ENCODE results near the gene PRKCH.

PRKCH gene

DNA sequence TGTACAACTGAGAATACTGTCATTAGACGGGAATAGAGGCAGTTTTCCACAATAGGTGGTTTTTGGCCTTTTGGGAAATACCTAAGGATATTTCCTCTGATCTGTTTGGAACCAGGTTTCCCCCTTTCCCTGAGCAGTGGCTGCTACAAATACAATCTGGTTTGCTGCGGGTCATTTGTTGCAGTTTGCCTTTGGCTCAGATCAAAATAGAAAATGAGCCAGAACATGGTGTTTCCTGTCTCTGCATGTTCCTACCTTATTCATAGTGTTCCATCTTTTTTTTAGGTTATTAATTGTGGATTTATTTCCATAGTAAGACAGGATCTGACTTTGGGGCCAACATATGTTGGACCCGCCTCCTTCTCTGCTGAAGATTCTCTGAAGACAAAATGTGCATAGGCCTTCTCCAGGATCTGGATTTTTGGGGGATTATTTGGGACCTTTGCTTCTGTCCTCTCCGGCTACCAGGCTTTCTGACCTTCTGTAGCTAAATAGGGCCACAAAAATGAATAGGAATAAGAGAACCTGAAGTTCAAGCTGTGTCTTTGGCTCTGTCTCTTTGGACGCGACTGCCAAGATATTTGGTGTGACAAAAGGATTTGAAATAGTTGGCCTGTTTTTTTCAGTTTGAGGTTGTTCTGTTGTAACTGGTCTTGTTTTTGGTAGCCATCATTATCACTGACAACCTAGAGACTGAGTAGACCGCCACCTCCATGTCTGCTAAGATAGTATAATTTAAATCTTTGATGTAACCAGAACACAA lies 146.9 kb downstream of the PRKCH start:
- TF ChIP-seq, protein P1, sequence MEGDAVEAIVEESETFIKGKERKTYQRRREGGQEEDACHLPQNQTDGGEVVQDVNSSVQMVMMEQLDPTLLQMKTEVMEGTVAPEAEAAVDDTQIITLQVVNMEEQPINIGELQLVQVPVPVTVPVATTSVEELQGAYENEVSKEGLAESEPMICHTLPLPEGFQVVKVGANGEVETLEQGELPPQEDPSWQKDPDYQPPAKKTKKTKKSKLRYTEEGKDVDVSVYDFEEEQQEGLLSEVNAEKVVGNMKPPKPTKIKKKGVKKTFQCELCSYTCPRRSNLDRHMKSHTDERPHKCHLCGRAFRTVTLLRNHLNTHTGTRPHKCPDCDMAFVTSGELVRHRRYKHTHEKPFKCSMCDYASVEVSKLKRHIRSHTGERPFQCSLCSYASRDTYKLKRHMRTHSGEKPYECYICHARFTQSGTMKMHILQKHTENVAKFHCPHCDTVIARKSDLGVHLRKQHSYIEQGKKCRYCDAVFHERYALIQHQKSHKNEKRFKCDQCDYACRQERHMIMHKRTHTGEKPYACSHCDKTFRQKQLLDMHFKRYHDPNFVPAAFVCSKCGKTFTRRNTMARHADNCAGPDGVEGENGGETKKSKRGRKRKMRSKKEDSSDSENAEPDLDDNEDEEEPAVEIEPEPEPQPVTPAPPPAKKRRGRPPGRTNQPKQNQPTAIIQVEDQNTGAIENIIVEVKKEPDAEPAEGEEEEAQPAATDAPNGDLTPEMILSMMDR (IDR thresholded peaks at IDR 0.05; ENCODE audit: low read depth, low read length) = no peak
- no peak for DNase-seq (ENCODE audit: extremely low read depth, low read depth)

DNA sequence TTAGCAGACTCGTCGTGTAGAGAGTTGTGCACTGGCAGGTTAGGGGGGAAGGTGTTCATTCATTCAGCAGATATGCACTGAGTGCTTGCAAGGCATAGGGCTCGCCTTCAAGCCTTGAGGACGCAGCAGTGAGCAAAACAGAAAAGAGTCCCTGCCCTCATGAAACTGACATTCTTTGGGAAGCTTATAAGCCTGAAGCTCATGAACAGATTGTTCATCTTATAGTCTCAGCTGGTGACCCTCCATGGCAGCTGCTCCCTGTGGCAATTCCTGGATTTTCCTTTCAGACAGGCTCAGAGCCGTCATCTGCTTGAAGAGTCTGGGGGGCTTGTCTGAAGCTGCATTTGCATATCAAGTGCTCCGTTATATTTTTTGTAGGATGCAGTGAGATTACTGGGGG lies 148.4 kb downstream of the PRKCH start:
- TF ChIP-seq, protein P1 (IDR thresholded peaks at IDR 0.05; ENCODE audit: low read depth, low read length) = no peak
- no peak for DNase-seq (ENCODE audit: extremely low read depth, low read depth)

DNA sequence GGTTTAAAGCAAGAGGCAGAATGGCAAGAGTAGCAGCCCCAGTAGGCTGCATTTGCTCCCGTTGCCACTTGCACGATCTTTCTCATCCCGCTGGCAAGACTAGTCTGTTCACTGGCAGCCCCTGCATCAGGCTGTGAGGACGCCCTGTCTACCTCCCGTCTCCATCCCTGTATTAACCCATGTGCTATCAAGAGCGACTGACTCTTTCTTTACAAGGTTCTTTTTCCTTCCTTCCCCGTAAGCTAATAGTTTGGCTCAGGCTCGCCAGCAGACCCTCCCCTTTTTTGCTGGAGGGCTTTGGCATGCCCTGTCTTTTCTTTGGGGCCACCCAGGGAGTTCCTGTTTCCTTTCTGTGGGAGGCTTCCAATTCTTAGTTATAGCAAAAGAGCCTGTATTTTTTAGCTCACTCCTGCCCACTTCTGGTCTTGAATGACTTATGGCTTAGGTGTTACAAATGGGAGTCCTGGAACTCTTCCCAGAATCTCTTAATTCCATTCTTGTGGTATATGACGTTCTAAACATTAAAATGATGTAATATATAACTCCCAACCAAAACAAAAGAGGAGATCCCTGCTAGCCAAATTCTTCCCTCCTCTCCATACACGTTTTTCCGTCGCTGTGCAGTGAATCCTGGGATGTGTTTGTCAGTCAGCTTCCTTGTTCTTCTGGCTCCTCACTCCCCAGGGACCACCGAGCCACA lies 149.0 kb downstream of the PRKCH start:
- DNase-seq (ENCODE audit: extremely low read depth, low read depth) = peak; percentile 86
- TF ChIP-seq, protein P1 (IDR thresholded peaks at IDR 0.05; ENCODE audit: low read depth, low read length) = peak; percentile 37

DNA sequence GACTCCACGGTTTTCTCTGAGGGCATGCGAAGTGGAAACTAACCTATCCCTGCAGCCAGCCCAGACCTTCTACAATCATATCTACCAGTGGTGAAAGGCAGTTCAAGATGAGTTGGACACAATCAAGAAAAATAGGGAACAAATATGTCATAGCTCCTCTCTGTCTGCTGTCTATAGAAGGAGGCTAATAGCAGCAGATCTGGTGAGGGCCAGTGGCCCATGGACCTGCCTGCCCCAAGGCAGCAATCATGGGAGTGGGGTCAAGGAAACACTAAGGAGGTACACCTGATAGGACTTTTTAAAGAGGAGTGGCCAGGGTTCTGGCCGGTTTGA lies 149.5 kb downstream of the PRKCH start:
- no peak for DNase-seq (ENCODE audit: extremely low read depth, low read depth)
- TF ChIP-seq, protein P1 (IDR thresholded peaks at IDR 0.05; ENCODE audit: low read depth, low read length) = no peak

DNA sequence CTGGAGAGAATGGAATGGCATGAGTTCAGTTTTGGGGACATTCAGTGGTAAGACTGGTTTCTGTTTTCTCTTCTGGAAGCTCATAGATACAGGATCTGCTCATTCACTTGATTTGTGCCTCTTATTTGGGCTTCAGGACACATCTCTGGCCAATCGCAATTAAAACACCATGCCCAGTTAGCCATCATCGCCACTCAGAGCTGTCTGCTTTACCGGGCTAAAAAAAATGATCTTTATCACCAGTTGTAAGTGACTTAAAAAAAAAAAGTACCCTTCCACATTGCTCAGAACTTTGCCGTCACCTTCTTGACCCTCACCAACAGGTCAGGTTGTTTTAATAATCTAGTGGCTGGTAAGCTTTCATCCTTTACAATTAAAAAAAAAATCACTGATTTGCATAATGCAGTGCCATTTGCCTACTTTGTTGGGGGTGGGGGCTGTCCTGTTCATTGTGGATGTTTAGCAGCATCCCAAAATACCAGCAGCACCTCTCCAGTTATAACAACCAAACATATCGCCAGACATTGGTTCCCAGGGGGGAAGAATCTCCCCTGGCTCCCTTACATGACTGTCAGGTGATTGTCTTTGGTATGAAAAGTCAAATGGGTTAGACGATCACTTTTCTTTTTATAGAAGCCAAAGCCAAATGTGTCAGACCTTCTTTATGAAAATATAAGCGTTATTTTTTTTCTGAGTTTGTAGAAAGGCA lies 150.1 kb downstream of the PRKCH start:
- no peak for DNase-seq (ENCODE audit: extremely low read depth, low read depth)

DNA sequence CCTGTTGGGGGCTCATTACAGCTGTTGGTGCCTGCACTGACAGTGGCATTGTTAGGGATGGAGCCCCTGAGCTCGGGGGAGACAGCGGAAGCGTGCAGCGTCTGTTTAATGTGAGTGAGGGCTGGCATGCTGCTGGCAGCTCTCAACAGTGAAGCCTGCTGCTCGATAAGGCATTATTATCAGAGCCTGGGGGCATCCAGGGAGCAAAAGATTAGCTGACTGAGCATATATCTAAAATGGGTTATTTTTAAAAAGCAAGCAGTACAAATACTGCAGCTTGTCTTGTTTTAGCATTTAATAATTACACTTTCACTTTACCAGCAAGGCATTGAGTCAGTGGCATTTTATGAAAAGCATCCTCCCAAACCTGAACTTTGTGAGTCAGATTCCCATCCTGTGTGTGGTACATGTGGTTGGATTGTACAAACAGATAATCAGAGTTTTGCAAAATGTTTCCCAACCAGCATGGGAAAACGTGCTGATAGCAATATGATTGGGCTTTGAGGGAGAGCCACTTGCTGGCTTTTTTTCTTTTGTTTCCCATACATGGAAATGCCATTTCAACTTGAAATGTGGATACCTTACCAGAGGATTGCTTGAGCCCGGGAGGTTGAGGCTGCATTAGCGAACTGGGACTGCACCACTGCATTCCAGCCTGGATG lies 150.8 kb downstream of the PRKCH start:
- TF ChIP-seq, protein P1 (IDR thresholded peaks at IDR 0.05; ENCODE audit: low read depth, low read length) = no peak
- peak; percentile 93 for DNase-seq (ENCODE audit: extremely low read depth, low read depth)

More for the DNA sequence above, 150.1 kb downstream of the PRKCH start:
- TF ChIP-seq, protein P1 (IDR thresholded peaks at IDR 0.05; ENCODE audit: low read depth, low read length) = no peak

All from AG09319 (cell line).